C4-2B (cell line): Measurements from ENCODE around the gene PTGER2.

Source experiments
- ZFX ChIP-seq: fragments of 450-650 bp; IDR thresholded peaks from 2 replicates; pipeline ENCODE4 v1.6.1; 2017
- TF ChIP-seq, protein P1 (sequence below): fragments of 450-650 bp; conservative IDR thresholded peaks from 2 replicates; pipeline ENCODE4 v1.5.1; 2017; ENCODE audit warnings: mild to moderate bottlenecking

DNA sequence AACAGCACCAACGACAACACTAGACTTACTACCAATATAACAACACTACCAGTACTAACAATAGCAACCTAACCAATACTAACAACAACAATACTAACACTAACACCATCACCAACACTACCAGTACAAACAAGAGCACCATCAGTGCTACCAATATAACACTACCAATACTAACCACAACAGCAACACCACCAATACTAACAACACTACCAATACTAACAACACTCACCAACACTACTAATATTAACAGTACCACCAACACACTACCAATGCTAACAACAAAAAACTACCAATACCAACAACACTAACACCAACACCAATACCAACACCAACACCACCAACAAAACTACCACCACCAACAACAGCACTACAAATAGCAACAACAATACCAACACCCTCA, 25.1 kb downstream of the PTGER2 start:
- TF ChIP-seq, protein P1, sequence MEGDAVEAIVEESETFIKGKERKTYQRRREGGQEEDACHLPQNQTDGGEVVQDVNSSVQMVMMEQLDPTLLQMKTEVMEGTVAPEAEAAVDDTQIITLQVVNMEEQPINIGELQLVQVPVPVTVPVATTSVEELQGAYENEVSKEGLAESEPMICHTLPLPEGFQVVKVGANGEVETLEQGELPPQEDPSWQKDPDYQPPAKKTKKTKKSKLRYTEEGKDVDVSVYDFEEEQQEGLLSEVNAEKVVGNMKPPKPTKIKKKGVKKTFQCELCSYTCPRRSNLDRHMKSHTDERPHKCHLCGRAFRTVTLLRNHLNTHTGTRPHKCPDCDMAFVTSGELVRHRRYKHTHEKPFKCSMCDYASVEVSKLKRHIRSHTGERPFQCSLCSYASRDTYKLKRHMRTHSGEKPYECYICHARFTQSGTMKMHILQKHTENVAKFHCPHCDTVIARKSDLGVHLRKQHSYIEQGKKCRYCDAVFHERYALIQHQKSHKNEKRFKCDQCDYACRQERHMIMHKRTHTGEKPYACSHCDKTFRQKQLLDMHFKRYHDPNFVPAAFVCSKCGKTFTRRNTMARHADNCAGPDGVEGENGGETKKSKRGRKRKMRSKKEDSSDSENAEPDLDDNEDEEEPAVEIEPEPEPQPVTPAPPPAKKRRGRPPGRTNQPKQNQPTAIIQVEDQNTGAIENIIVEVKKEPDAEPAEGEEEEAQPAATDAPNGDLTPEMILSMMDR, result no peak
- TF ChIP-seq ZFX, result no peak
